AG20443 (cell line): ENCODE results near the gene CFAP77.

Experiments used
- DNase-seq: peaks from one replicate; pipeline ENCODE4 v3.0.0; 2012; ENCODE audit warnings: low spot score, mixed read lengths

CFAP77 gene

DNA sequence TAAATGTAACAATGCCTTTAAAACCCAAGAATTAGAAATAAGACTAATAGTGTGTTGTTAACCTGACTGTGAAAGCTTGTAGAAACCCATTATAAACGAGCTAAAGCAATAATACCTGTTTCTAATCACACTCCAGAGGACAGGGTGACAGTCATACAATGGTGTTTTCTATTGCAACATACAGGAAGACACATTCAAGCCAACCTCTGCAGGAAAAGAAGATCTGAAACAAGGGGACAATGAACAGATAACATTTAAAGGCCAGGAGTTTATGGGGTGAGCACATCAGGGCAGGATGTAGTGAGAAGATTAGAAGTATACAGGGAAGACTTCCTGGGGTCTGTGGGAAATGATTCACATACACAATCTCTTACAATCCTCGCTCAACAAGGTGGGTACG is 186.2 kb downstream of the CFAP77 start:
- no peak for DNase-seq

DNA sequence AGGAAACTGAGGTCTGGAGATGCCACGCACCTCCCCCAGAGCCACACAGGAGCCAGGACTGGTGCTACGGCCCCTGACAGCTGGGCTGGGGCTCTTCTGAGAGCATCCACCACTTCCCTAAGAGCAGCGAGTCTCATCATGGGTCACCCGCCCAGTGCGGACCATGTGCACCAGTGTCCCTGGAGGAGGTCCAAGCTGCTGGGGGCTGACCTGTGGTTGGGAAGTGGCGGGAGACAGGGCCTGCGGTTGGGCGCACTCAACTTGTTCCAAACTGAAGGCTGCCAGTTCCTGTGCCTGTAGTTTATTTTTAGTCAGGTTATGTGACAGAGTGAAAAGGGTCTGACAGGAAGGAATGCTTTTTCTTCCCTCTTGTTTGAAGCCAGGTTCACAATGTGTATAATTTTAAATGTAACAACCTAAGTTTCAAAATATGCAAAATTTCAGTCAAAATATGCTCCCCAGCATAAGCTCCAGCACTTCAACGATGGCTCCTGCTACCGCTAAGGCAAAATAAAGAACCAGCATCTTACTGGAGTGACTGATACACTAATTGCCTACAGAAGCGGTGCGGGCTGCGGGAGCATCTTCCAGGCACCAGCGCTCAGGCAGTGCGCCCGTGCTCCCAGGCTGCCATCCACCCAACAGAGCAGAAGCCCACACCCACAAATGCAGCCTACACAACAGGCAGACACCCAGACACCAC is 187.2 kb downstream of the CFAP77 start:
- DNase-seq, result no peak

DNA sequence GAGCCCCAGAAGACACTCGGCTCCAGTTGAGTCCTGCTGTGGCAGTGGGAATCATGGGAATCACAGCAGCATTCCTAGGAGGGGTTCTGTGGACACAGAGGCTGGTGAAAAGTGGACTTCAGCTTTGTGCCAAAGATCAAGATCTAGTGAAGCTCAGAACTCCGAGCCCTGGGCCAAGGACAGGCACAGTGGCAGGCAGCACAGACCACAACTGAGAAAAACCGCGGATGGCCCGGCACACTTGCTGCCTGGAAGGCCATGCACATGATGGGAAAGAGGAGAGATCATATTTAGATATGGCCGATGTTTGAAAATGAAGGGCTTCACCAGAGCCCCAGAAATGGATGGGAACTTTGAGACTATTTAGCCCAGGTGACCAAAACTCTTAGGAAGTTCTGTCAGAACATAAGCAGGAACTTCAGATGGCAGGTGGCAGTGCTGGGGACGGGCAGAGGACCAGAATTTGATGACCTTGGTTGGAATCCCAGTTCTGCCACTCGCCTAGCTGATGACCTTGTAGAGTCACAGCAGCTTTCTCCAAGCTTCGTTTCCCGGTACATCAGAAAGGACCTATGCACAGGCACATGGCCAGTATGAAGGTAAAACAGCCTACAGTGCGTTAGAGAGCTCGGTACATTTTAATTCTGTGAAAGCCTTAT is 190.4 kb downstream of the CFAP77 start:
- DNase-seq, result no peak

DNA sequence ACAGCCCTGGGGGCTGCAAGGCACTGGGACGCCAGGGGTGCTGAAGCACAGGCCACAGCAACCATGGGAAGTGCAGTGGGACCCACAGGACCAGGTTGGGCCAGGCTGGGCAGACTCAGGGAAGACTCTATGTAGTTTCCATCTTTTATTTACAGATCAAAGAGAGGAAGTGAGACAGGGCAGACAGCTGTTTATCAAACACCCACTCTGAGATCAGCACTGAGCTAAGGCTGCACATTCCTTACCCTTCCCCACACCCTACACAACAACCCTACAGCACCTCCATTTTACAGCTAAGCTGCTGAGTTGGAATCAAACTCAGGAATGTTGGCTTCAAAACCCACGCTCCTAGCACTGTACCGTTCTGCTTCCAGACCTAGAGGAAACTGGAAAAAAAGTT is 192.2 kb downstream of the CFAP77 start:
- DNase-seq, result no peak

DNA sequence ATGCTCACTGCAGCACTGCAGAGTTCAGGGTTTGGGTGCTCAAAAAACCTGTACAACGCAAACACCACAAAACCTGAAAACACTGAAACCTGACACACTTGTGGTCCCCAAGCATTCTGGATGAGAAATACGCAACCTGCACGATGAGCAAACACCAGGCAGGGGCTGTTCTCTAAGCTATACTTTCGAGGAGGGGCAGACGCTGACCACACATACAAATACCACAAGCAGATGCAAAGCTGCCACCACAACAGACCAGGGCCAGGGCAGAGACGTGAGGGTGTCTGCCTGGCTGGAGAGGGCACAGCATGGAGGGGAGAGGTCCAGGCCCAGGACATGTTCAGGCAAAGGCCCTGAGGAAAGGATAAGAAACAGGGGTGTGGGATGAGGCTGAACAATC is 195.4 kb downstream of the CFAP77 start:
- no peak for DNase-seq

DNA sequence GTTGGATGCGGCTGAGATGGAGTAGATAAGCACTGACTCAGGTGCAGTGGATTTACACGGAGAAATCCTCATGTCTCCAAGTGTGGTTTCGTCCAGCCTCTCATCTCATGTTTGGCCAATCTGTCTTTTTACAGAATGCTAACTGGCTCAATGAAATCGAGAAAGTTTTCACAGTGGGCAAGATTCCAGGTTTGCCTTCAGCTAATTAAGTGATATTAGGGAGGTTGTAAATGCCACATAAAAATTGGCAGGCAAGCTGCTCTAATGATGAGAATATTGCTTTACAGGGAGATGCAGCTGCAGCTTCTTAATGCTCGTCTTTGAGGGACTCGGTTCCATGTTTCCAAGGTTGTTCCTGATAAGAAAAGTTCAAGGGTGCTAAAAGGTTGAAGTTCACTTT is 196.1 kb downstream of the CFAP77 start:
- no peak for DNase-seq

DNA sequence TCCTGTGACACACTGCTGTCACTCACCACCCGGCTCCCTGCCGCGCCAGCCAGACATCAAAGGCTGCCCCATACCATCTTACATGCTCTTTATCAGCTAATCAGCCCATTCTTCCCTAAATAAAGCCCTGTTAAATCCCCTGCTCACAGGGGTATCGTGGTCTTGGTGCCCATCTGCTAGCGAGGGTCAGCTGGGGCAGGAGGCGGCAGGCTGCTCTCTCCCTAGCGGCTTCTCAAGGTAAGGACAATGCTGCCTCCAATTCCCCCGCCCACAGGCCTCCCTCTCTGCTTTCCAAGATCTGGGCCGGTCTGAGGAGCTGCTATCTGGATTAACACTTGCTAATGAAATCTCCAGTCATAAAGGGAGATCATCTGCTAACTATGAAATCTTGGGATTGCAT is 199.2 kb downstream of the CFAP77 start:
- DNase-seq, result no peak

DNA sequence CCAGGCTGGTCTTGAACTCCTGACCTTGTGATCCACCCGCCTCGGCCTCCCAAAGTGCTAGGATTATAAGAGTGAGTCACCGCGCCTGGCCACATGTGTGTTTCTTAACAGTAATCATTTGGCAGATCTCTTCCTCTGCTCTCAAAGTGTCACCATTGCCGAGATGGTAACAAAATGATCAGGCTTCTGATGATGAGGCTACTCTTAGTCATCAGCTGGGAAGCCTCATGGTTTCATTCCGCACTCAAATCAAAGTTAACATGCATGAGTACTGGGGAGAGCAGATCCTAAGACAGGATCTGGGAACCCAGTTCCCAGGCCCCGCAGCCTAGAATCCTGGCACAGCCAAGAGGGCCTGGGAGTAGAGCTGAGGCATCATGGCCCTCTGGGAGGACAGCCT is 199.8 kb downstream of the CFAP77 start:
- peak; percentile 85 for DNase-seq

DNA sequence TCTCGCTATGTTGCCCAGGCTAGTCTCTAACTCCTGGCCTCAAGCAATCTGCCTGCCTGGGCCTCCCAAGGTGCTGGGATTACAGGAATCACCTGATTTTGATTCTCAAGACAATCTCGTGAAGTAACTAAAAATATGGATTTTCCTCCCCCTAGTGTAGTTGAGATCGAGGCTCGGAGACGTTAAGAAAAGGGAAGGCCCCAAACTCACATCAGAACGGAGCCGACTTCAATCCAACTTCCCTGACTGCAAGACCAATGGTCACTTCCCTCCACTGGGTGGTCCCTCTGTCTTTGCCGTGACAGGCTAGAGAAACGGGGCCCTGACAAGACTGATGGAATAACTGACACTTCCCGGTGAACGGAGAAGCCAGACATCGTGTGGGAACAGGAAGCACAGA is 200.7 kb downstream of the CFAP77 start:
- DNase-seq, result no peak

DNA sequence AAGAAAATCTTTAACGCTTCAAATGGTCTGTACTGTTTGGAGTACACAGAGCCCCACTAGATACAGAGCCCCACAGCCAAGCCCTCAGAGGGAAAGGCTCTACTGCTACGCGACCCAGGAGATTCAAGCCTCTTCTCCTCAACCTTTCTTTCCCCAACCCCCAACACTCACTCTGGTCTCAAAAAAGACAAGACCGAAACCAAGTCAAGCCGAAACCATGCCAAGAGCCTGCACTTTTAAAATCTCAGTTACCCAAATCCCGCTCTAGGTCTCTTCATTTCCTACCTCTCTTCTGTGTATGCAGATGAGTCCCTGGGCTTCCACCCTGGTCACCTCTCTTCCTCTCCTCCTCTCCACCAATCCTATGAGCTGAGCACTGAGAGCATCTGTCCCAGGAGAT is 204.3 kb downstream of the CFAP77 start:
- no peak for DNase-seq

DNA sequence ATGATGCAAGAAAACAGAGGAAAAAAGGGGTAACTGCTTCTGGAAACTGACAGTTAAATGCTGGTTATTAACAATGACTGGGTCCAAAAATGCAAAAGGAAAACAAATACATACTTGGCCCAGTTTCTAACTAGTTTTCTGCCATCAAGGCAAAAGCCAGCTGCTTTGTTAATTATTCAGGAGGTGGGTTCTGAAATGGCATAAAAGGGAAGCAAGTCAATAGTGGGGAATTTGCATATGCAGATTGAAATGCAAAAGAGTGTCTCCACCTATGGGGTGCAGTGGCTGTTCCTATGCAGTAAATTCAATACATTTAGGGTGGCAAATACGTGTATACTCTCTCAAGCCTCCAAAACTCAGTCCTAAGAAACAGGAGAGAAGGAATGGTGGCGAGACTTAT is 205.8 kb downstream of the CFAP77 start:
- DNase-seq, result no peak

DNA sequence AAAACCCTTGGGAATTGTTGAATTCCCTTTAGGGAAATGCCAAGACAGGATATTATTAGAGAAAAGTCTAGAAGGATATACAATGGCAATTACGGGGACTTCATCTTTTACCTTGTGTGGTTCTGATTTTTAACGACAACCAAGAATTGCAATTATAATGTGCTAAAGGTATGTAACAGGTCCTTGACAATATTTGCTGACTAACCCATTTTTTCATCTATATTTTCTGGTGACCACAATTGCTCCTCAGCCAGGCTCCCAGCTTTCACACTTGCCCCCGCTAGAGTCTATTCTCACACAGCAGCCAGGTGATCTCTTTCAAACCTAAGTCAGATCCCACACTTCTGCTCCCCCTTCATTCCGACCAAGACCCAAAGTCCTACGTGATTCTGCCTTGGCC is 206.7 kb downstream of the CFAP77 start:
- DNase-seq, result no peak

DNA sequence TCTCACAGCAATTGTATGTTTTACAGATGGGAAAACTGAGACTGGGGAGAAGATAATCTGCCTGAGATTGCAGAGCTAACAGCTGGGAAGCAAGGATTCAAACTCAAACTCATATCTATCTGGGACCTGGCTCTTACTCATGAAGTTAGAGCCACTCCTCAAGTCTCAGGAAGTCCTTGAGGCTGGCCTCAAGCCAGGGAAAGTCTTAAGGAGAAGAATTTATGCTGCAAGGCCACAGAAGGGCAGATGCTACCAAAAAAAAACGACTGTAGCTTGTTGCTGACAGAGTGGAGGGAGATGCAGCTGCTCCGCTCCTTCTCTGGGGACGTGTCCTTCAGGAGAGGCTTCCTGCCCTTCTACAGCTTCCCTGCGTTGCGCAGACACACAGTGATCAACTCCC is 212.1 kb downstream of the CFAP77 start:
- DNase-seq, result no peak
